Lower lobe of right lung (tissue), 2 donors: ENCODE results near the gene PRRT1B. TPM values are rescaled to one million over a fixed set of nuclear protein-coding genes. Genes with fewer than 3 reads are reported as not detected.

Experiments
- ATAC-seq, 2 donors: fragments of 200-7000 bp; cut with Tn5 transposase; one replicate each; pipeline ENCODE4 v1.9.1; 2020 to 2022; ENCODE audit warnings: mild to moderate bottlenecking in 2 of 2, moderate library complexity in 2 of 2
- DNase-seq: peaks from one replicate; pipeline ENCODE4 v3.0.0-alpha.2; 2020
- H3K27ac ChIP-seq: fragments of 200-600 bp; one replicate; pipeline ENCODE4 v1.8.0; 2022
- H3K27me3 ChIP-seq: fragments of 200-600 bp; one replicate; pipeline ENCODE4 v1.8.0; 2022; ENCODE audit warnings: low read depth
- H3K36me3 ChIP-seq: fragments of 200-600 bp; one replicate; pipeline ENCODE4 v1.8.0; 2022; ENCODE audit warnings: mild to moderate bottlenecking
- H3K4me1 ChIP-seq: fragments of 200-600 bp; one replicate; pipeline ENCODE4 v1.8.0; 2022
- H3K4me3 ChIP-seq: fragments of 200-600 bp; one replicate; pipeline ENCODE4 v1.8.0; 2022; ENCODE audit warnings: mild to moderate bottlenecking
- H3K9me3 ChIP-seq: fragments of 200-600 bp; one replicate; pipeline ENCODE4 v1.8.0; 2022
- CTCF ChIP-seq: fragments of 200-600 bp; IDR thresholded peaks from one replicate; pipeline ENCODE4 v1.8.0; 2022; ENCODE audit warnings: antibody characterized with exemption, mild to moderate bottlenecking
- intact Hi-C: fragments of 100-400 bp; cut with DNase I; formaldehyde crosslinking; loops from one replicate; pipeline ENCODE4 v1.11.0; 2022
- total RNA-seq: library from RNA; stranded (reverse); fragmentation: NEBNext Ultra II Directional; extraction: Animal tissue kit (Norgen Biotek cat#: 25700); gene quantifications from one replicate; pipeline ENCODE4 v1.2.1, GENCODE V29; 2021
- donor health status: DM: no; HTN: yes; CAD: no; lungs with severe emphysema.

PRRT1B gene
- total RNA-seq, 1 donor from 2014 or later = 6.3 TPM

GRCh38 chr9:131590907-131591844, 45.9 kb downstream of the PRRT1B start:
- TF ChIP-seq CTCF = peak; percentile 79
- no peak overlapping the region for H3K4me3 ChIP-seq
- ATAC-seq = peak; percentile 91 to 94
- H3K27me3 ChIP-seq = no peaks in the 10 kb centered on the region
- no peaks in the 10 kb centered on the region for H3K4me1 ChIP-seq
- H3K36me3 ChIP-seq = peaks cover 90% of the 10 kb centered on the region
- intact Hi-C loops = loop anchor here (5.0 kb wide), 1 partner anchor 151 kb away; the partner anchor contains the start of gene RAPGEF1
- no peak overlapping the region for H3K27ac ChIP-seq
- peak; percentile 91 for DNase-seq
- H3K9me3 ChIP-seq = no peaks in the 10 kb centered on the region

GRCh38 chr9:131591845-131592208, 46.5 kb downstream of the PRRT1B start:
- H3K4me3 ChIP-seq = no peak overlapping the region
- no peaks in the 10 kb centered on the region for H3K27me3 ChIP-seq
- no peak for TF ChIP-seq CTCF
- DNase-seq (no peak), ATAC-seq (no peak)
- peaks cover 97% of the 10 kb centered on the region for H3K36me3 ChIP-seq
- H3K4me1 ChIP-seq = no peaks in the 10 kb centered on the region
- H3K27ac ChIP-seq = no peak overlapping the region
- intact Hi-C loops = loop anchor here (5.0 kb wide), 1 partner anchor 150 kb away; the partner anchor contains the start of gene RAPGEF1
- H3K9me3 ChIP-seq = no peaks in the 10 kb centered on the region

- H3K36me3 ChIP-seq = peaks cover 99% of the 10 kb centered on the region
- H3K9me3 ChIP-seq = no peaks in the 10 kb centered on the region
- intact Hi-C loops = loop anchor here (5.0 kb wide), 1 partner anchor 149 kb away; the partner anchor contains the start of gene RAPGEF1
- H3K4me1 ChIP-seq = peaks cover 9% of the 10 kb centered on the region
- no peak for DNase-seq
- no peak for ATAC-seq
- no peak overlapping the region for H3K4me3 ChIP-seq
- H3K27ac ChIP-seq = no peak overlapping the region
- no peak for TF ChIP-seq CTCF
- no peaks in the 10 kb centered on the region for H3K27me3 ChIP-seq
Measured at GRCh38 chr9:131593091-131593820, 47.9 kb downstream of the PRRT1B start.

- Histone ChIP-seq H3K4me3 (no peak overlapping the region), H3K36me3 (peaks cover 98% of the 10 kb centered on the region), H3K9me3 (no peaks in the 10 kb centered on the region), H3K27ac (no peak overlapping the region), H3K4me1 (peaks cover 9% of the 10 kb centered on the region), H3K27me3 (no peaks in the 10 kb centered on the region)
- TF ChIP-seq CTCF = no peak
- ATAC-seq = no peak
- no peak for DNase-seq
- intact Hi-C loops = loop anchor here (5.0 kb wide), 1 partner anchor 148 kb away; the partner anchor contains the start of gene RAPGEF1
Measured at GRCh38 chr9:131593936-131594665, 48.8 kb downstream of the PRRT1B start.
